ENCODE measurements around the gene TSPAN9.
A peak's percentile ranks its signal among the peaks of the same experiment; 100 is the strongest.

TSPAN9 gene

DNA sequence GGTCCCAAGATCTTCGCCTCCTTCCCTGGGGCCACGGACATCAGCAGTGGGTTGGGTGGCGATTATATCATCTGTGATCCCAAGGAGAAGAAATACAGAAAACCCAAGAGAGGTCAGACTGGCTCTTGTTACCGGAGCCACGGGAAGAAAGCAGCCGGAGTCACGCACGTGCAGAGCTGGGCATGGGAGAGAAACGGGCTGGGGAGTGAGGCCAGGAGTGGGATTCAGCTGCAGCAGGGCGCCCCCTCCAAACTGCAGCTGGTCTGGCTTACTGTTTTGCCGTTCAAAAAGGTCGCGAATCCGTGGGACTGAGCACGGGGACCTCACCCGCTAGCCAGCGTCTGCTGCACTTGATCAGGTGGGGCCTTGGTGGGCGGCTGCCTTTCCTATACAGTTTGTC is 207.2 kb downstream of the TSPAN9 start:
- no peak for DNase-seq

GRCh38 chr12:3285570-3285969 is 208.4 kb downstream of the TSPAN9 start:
- DNase-seq: no peak

GRCh38 chr12:3288690-3289089 is 211.5 kb downstream of the TSPAN9 start:
- no peak for DNase-seq

DNA sequence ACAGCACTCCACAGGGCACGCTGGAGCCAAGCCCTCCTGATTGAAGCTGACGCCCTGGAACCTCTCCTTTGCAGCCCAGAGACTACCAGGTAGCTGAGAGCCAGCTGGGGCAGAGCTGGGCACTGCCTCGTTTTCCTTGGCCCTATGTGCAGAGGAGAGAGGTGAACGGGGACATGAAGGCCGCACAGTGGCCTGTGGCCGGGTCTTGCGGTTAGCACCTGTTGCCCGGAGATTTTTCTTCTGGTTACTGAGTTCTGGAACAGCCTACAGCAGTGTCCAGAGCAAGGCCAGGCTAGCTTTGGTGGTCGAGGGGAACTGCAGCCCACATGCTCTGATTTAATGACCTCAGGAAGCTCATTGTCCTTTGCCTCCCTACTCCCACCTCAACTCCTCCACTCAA is 212.5 kb downstream of the TSPAN9 start:
- no peak for DNase-seq

GRCh38 chr12:3291939-3292338 is 214.8 kb downstream of the TSPAN9 start:
- no peak for DNase-seq

DNA sequence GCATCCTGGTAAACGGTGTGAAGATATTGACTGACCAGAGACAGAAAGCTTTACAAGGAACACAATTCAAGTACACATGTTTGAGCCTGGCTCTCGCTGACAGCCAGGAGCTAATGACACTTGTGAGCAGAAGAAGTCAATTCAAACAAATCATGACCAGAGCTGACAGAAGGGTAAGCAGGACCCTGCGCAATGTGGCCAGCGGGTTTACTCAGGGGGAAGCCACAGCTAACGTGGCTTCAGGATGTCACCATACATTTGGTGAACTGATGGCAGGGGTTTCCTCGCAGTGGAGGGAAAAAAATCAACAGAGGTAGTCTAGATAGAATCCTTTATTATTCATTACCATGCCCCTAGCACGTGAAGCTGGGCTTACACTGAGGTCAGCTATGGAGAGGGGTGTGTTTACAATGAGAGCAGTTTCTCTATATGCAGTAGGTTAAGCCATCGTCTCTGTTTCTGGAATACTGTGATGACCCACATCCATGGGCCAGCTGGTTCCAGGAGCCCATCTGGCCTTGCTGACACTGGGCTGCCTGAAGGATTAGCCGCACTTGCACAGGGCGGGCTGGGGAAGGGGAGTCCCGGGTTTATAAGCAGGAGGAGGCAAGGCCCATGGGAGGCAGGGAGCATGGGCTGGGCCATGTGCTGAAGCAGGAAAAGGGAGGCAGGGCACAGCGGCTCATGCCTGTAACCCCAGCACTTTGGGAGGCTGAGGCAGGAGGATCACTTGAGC is 215.7 kb downstream of the TSPAN9 start:
- no peak for DNase-seq

DNA sequence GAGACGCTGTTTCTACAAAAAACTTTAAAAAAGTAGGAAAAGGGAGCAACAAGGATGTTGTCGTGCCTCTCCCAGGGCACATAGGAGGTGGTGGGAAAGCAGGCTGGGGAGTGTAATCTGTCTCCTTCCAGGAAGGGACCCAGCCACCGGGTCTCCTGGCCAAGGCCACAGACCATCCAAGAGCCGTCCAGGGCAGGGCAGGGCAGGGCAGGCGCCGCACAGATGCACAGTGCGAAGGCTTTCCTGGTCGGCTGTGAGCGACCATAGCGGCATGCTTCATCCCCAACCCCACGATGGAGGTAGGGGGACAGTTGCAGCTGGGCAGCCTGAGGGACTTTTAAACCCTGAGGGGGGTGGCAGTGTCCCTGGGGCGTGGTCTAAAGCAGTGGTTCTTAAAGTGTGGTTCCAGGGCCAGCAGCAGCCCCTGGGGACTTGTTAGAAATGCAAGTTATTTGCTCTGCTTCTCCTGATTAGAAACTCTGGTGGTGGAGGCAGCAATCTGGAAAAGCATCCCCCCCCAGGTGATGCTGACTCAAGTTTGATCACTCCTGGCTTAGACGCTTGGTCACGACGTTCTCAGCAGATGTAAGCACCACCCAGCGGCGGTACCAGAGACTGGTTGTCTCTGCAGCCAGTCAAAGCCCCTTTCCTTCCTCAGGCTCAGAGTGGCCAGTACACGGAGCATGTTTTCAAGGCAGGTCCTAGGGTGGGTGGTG is 216.4 kb downstream of the TSPAN9 start:
- no peak for DNase-seq

- DNase-seq: no peak
These were observed 217.3 kb downstream of the TSPAN9 start for GRCh38 chr12:3294481-3294911.

GRCh38 chr12:3295225-3295624 is 218.0 kb downstream of the TSPAN9 start:
- DNase-seq: no peak

DNA sequence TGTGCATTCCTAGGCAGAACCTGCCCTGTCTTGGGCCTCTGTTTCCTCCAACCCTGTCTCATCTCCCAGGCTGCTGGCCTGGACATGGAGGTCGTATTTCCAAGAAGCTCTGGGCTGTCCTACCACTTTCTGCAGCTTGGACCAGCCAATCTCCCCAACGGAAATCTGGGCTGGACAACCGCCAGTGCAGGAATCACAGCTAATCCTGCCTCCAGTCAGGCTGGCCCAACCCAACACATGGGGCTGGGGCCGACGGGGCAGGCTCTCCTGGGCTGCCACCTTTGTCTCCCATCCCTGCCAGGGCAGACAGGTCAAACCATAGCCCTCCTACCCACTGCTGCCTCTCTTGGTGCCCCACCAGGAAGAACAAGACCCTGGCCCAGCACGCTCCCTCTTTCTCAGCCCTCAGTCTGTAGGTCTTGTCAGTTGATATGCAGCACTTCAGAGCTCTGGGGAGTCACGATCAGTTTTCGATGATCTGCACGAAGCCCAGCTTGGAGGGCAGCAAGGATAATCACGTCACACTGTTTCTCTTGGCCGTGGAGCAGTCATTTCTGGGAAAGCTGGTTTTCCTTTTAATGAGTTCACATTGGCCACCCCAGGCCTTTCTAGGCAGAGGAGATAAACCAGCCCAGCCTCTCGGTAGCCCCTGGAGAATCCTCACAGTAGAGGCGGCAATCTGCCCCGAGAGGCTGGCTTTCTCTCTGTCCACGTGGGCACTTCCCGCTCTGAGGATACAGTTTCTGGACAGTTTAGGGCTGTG is 218.6 kb downstream of the TSPAN9 start:
- no peak for DNase-seq

DNA sequence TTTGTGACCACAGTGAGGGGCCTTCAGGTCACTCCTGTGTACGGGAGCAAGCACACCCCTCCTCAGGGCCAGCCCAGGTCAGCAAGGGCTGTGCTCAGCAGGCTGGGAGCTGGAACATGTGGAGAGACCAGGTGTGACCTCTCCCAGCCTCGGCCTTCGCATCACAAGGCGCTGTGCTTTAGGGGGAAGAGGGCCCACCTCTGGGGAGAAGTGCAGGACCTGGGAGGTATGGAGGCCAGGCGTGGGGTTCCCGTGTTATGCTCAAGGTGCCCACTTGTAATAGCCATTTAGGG is 219.2 kb downstream of the TSPAN9 start:
- DNase-seq: no peak

GRCh38 chr12:3298603-3299002 is 221.4 kb downstream of the TSPAN9 start:
- DNase-seq: no peak

- peak; percentile 86 for DNase-seq
These were observed 223.0 kb downstream of the TSPAN9 start for GRCh38 chr12:3299929-3300832.

DNA sequence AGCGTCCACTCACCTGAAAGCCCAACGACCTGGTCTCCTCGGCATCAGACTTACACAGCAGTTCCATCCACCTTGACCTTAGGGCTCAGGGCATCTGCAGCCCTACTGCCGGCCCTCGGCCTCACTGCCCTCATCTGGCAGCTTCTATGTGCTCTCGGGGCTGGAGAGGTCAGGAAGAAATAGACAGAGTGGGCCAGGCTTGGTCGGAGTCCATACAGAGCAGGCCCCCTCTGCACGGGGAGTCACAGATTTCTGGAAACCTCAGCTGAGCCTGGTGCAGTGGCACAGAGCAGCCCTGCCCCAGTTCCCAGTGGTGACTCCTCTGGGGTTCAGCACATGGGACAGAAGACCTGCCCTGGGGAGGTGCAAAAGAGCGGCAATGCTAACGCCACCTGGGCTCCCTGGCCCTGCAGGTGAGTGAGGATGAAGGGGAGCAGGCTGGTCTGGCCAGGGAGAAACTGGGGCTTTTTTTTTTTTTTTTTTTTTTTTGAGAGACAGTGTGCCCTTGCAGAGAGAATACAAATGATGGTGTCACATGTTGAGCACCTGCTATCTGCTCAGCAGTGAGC is 223.7 kb downstream of the TSPAN9 start:
- no peak for DNase-seq

GRCh38 chr12:3302401-3303041 is 225.3 kb downstream of the TSPAN9 start:
- DNase-seq: no peak

- no peak for DNase-seq
These were observed 226.4 kb downstream of the TSPAN9 start for GRCh38 chr12:3303410-3304136.

DNA sequence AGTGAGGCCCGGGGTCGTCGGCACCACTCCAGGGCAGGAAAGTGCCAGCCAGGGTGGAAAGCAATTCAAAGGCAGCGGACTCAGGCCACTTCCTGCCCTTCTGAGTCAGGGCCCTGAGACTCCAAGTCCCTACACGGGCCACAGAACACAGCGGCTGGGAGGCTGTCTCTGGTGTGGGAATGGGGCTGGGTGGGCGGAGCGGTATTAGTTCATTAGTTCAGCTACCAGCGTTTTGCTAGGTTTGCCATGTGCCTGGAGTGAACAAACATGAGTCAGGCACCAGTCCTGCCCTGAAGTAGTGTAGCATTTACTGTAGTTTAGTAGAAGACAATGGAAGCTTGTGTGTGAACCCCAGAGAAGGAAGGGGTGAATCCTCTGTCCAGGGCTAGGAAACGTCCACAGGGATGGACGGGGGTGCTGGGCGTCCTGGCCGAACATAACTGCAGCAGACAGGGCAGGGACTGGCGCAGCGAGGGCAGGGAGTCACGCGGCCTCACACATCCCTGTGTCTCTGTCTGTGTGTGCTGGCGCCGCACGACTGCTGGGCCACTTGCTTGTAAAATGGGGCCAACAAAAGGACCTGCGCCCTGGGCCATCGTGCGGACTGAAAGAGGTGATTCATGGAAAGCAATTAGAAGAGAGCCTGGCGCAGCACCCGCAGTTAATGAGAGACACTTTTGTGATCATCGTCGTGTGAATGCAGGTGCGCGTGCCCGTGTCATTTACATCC is 227.4 kb downstream of the TSPAN9 start:
- no peak for DNase-seq

DNA sequence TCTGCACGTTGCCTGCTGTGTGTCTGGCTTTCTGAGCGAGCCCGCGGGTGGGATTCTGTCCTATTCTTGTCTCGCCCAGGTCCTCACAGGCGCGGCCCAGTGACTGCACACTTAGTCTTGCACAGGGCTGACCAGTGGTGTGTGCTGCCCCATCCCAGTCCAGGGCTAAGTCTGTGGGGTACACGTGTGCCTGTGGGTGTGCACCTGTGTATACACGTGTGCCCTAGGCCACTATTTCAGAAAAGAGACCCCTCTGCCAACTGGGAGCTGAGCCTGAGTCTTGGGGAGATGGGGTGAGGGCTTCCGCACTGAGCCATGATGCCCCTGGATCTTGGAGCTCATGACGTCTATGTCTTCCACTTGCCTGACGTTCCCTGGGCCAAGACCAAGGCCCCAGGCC is 228.3 kb downstream of the TSPAN9 start:
- DNase-seq: no peak

DNA sequence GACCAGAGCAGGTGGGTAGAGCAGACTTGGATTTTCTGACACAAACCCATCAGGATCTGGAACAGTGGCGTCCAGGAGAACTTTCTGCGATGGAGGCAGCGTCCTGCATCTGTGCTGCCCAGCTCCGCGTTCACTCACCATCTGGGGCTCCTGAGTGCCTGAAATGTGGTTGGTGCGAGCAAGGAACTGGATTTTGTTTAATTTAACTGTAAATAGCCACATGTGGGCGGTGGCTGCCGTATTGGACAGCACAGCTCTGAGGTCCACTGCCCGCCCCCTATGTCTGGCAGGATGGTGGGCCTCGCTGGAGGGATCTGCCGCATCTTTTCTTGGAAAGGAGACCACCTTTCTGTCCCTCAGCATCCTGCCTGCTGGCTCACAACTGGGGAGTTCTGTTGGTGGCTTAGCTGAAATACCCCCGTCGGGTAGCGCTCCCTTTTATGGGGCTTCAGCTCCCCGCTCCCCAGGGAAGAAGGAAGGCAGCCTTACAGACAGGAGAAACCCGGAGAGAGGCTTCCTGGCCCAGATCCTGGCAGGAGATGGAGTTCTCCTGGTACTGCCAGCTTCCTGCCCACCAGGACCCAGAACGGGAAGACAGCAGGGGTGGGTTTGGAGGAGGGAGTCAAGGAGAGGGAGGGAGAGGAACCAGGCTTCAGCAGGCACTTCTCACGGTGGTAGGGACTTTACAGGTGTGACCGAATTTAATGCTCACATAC is 228.9 kb downstream of the TSPAN9 start:
- DNase-seq: no peak

DNA sequence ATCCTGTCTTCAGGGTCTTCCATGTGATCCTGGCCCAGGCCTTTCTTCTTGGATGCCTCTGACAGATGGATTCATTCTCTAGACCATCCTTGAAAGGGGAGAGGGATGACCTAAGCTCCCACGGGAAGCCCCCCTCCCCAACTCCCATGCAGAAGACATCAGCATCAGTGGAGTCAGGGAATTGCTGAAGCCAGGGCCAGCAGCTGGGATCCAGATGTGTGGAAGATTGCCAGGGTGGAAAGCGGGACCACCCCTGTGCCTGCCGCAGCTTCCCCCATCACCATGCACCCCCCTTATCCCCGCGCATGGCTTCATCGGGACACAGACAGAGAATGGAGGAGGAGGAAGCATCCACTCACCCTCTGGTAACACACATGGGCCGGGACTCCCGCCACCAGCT is 230.2 kb downstream of the TSPAN9 start:
- DNase-seq: no peak

All from stimulated activated CD8-positive, alpha-beta memory T cell treated with anti-CD3 and anti-CD28 coated beads, Interleukin-4, amount 100 ng/mL, for 48 hours (primary cell).